Prostate gland (tissue), 2 donors: ENCODE results near the gene ACACB.

Source experiments
- CTCF ChIP-seq, 4 experiments: fragments of 200-600 bp in 2 of 4; fragments of 450-650 bp in 2 of 4; sonication (generic) in 2 of 4; IDR thresholded peaks; 1 replicate in 3 of 4; 2 replicates in 1 of 4; pipeline ENCODE4 v1.5.1; 2016 to 2019; ENCODE audit warnings: antibody characterized with exemption in 4 of 4, mild to moderate bottlenecking in 2 of 4, moderate library complexity in 2 of 4
- POLR2A ChIP-seq: fragments of 450-650 bp; IDR thresholded peaks from one replicate; pipeline ENCODE4 v1.6.1; 2016; ENCODE audit warnings: antibody characterized with exemption, mild to moderate bottlenecking

GRCh38 chr12:109127533-109128242 lies 11.3 kb downstream of the ACACB start:
- TF ChIP-seq CTCF (IDR thresholded peaks at IDR 0.05) (no peak), POLR2A (no peak)
